GM12878 (cell line): Measurements from ENCODE around the gene SCARB1.

Source experiments
- BMI1 ChIP-seq: fragments of 450-650 bp; IDR thresholded peaks from 2 replicates; pipeline ENCODE4 v1.6.1; 2016; ENCODE audit warnings: mild to moderate bottlenecking, moderate library complexity, borderline replicate concordance
- ESRRA ChIP-seq: IDR thresholded peaks from 2 replicates; pipeline ENCODE4 v1.6.1; 2012; ENCODE audit warnings: mild to moderate bottlenecking, low read length, improper control_type of control experiment
- RAD21 ChIP-seq: IDR thresholded peaks from 2 replicates; pipeline ENCODE4 v1.6.1; 2011; ENCODE audit warnings: mild to moderate bottlenecking, low read depth, low read length, moderate library complexity; ENCODE audit not compliant: insufficient read depth
- SMAD1 ChIP-seq: fragments of 450-650 bp; IDR thresholded peaks from 2 replicates; pipeline ENCODE4 v1.6.1; 2018; ENCODE audit warnings: mild to moderate bottlenecking, low read depth; ENCODE audit not compliant: partially characterized antibody
- TARDBP ChIP-seq: IDR thresholded peaks from 2 replicates; pipeline ENCODE4 v1.6.1; 2016; ENCODE audit warnings: borderline replicate concordance
- TBL1XR1 ChIP-seq: IDR thresholded peaks from 2 replicates; pipeline ENCODE4 v1.6.1; 2012; ENCODE audit warnings: low read depth, low read length, improper control_type of control experiment
- TF ChIP-seq, protein P1 (sequence below), 3 experiments: IDR thresholded peaks in 2 of 3; conservative IDR thresholded peaks in 1 of 3; 2 replicates each; pipeline ENCODE4 v1.5.1; 2011; ENCODE audit warnings: low read depth in 3 of 3, low read length in 3 of 3, mild to moderate bottlenecking in 3 of 3, control low read depth in 2 of 3, moderate library complexity in 2 of 3, inconsistent platforms in 1 of 3, mixed read lengths in 1 of 3; ENCODE audit not compliant: control insufficient read depth in 2 of 3, insufficient read depth in 1 of 3; ENCODE audit errors: extremely low read depth in 1 of 3

DNA sequence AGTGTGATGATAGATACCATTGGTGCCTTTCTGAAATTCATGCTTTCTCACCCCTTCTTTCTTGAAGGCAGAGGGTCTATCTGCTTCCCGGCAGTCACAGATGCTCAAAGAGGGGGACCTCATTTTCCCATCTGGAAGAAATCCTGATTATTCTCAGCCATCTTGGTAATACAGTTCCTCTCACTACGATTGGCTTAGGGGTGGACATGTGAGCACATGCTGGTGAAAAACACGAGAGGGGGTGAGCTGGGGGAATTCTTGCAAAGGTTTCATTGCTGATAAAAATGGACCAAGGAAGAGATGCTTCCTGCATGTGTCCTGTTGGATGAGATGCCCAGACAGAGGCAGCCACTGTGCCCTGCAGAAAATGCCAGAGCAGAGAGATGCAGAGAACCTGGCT lies 13.8 kb upstream of the SCARB1 start:
- TF ChIP-seq TARDBP (no peak), SMAD1 (no peak), ESRRA (no peak), RAD21 (no peak), TBL1XR1 (no peak), BMI1 (no peak)
- TF ChIP-seq, protein P1, sequence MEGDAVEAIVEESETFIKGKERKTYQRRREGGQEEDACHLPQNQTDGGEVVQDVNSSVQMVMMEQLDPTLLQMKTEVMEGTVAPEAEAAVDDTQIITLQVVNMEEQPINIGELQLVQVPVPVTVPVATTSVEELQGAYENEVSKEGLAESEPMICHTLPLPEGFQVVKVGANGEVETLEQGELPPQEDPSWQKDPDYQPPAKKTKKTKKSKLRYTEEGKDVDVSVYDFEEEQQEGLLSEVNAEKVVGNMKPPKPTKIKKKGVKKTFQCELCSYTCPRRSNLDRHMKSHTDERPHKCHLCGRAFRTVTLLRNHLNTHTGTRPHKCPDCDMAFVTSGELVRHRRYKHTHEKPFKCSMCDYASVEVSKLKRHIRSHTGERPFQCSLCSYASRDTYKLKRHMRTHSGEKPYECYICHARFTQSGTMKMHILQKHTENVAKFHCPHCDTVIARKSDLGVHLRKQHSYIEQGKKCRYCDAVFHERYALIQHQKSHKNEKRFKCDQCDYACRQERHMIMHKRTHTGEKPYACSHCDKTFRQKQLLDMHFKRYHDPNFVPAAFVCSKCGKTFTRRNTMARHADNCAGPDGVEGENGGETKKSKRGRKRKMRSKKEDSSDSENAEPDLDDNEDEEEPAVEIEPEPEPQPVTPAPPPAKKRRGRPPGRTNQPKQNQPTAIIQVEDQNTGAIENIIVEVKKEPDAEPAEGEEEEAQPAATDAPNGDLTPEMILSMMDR (IDR thresholded peaks at IDR 0.05 in 2 of 3, conservative IDR thresholded peaks at IDR 0.05 in 1 of 3; ENCODE audit: control insufficient read depth in 2 of 3, extremely low read depth in 1 of 3, insufficient read depth in 1 of 3, low read depth in 3 of 3, low read length in 3 of 3), result no peak
